DND-41 (cell line): ENCODE measurements around the gene PFKFB2.

Experiments used
- CTCF ChIP-seq: IDR thresholded peaks from 2 replicates; pipeline ENCODE4 v1.5.1; 2012; ENCODE audit warnings: borderline replicate concordance, low read length, moderate library complexity, mild to moderate bottlenecking; ENCODE audit not compliant: poor library complexity, severe bottlenecking; ENCODE audit errors: extremely low read depth
- EZH2 ChIP-seq: IDR thresholded peaks from 3 replicates; pipeline ENCODE4 v1.6.1; 2012; ENCODE audit warnings: borderline replicate concordance, low read depth, mild to moderate bottlenecking, moderate library complexity, low read length, inconsistent platforms; ENCODE audit not compliant: severe bottlenecking

GRCh38 chr1:207029701-207030521 is 23.2 kb upstream of the PFKFB2 start:
- TF ChIP-seq CTCF (no peak), EZH2 (no peak)
